Fibroblast of the aortic adventitia (primary cell): Measurements from ENCODE around the gene RAP1GAP. TPM values are rescaled to one million over a fixed set of nuclear protein-coding genes. Genes with fewer than 3 reads are reported as not detected.

ENCODE experiments used
- DNase-seq: peaks from one replicate; pipeline ENCODE4 v3.0.0-alpha.2; 2010; ENCODE audit warnings: low read depth
- H3K4me3 ChIP-seq: 2 replicates; pipeline ENCODE4 v1.5.1; 2011; ENCODE audit warnings: low read depth, mild to moderate bottlenecking, control low read depth, low read length, moderate library complexity
- total RNA-seq: library from RNA; depleted of rRNA; stranded (reverse); fragments of >200 nt; gene quantifications from 2 replicates; pipeline ENCODE4 v1.2.3, GENCODE V29; 2012; ENCODE audit warnings: low replicate concordance
- TF ChIP-seq, protein P1 (sequence below): IDR thresholded peaks from 2 replicates; pipeline ENCODE4 v1.5.1; 2011; ENCODE audit warnings: mild to moderate bottlenecking, low read length, control low read depth, inconsistent platforms; ENCODE audit not compliant: insufficient read depth

The RAP1GAP gene
- total RNA-seq, 1 donor, result 0.09 TPM

DNA sequence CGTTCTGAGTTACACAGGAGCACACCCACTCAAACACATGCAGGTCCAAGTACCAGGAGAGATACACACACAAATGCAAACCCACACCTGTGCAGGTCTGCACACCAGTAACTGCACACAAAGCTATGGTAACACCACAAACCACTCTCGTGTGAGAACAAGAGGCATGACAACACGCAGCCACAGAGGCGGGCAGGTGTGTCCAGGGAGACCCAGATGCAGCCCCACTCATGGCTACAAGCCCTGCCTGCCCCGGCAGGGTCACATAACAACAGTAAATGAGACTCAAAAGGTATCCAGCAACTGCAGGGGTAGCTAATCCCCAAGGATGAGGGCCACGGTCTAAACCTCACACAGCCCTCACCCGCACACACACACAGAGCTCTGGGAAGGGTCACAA is 48.1 kb downstream of the RAP1GAP start:
- H3K4me3 ChIP-seq, result no peak overlapping the region
- TF ChIP-seq, protein P1, sequence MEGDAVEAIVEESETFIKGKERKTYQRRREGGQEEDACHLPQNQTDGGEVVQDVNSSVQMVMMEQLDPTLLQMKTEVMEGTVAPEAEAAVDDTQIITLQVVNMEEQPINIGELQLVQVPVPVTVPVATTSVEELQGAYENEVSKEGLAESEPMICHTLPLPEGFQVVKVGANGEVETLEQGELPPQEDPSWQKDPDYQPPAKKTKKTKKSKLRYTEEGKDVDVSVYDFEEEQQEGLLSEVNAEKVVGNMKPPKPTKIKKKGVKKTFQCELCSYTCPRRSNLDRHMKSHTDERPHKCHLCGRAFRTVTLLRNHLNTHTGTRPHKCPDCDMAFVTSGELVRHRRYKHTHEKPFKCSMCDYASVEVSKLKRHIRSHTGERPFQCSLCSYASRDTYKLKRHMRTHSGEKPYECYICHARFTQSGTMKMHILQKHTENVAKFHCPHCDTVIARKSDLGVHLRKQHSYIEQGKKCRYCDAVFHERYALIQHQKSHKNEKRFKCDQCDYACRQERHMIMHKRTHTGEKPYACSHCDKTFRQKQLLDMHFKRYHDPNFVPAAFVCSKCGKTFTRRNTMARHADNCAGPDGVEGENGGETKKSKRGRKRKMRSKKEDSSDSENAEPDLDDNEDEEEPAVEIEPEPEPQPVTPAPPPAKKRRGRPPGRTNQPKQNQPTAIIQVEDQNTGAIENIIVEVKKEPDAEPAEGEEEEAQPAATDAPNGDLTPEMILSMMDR, result no peak
- DNase-seq, result no peak

DNA sequence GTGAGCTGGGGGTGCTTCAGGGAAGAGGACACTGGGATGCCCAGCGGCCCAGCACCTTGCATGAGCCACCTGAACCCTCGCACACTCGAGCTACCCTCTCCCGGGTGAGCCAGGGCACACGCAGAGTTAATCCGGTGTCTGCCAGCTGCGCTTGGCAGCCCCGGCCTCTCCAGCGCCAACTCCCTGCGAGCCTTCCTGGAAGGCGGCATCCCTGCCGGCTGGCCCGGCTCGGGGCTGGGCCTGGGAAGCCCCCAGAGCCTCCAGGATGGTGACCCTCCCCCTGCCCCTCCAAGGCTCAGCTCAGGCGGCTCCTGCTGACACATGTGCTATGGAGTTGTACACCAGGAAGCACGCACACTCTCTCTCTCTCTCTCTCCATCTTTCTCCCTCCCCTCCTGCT is 48.7 kb downstream of the RAP1GAP start:
- peak; percentile 17 for DNase-seq
- H3K4me3 ChIP-seq, result no peak overlapping the region
- TF ChIP-seq, protein P1, result no peak

DNA sequence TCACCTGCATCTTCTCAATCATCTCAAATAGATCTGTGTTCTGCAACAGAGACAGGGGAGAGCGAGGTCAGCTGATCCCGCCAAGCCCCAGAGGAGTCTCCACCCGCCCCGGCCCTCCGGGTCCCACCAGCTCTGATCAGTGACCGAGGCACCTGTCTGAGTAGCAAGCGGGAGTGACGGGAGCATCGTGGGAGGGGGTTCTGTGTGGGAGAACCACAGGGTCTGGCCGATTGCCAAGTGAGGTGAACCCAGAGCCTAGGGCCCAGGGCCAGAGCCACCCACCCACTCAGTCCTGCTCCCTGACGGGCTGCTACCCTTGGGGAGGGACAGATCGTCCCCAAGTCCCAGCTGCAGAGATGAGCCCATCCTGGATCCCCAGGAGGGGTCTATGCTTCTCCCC is 49.1 kb downstream of the RAP1GAP start:
- no peak for DNase-seq
- TF ChIP-seq, protein P1, result no peak
- H3K4me3 ChIP-seq, result no peak overlapping the region

DNA sequence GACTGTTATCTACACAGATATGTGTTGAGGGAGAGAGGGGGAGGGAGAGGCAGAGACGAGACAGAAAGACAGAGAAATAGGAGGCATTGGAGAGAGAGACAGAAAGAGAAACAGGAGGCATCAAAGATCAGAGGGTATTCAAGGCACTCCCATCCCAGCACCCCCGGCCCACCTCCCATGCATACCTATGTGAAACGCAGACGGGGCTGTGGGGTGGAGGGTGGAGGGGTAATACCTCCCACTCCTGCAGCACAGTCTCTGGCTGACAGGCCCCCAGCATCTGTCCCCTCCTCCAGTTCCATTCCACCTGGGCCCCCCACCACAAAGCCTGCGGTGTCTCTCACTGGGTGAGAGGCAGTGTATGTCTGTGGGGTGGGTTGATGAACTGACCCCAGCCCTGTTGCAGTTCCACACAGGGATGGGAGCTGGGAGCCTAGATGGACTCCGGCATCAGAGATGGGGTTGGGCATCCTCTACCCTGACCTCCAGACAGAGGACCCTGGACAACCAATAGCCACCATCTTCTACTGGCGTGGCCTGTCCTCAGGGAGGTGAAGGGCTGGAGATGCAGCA is 49.7 kb downstream of the RAP1GAP start:
- H3K4me3 ChIP-seq, result no peak overlapping the region
- no peak for DNase-seq
- TF ChIP-seq, protein P1, result no peak

DNA sequence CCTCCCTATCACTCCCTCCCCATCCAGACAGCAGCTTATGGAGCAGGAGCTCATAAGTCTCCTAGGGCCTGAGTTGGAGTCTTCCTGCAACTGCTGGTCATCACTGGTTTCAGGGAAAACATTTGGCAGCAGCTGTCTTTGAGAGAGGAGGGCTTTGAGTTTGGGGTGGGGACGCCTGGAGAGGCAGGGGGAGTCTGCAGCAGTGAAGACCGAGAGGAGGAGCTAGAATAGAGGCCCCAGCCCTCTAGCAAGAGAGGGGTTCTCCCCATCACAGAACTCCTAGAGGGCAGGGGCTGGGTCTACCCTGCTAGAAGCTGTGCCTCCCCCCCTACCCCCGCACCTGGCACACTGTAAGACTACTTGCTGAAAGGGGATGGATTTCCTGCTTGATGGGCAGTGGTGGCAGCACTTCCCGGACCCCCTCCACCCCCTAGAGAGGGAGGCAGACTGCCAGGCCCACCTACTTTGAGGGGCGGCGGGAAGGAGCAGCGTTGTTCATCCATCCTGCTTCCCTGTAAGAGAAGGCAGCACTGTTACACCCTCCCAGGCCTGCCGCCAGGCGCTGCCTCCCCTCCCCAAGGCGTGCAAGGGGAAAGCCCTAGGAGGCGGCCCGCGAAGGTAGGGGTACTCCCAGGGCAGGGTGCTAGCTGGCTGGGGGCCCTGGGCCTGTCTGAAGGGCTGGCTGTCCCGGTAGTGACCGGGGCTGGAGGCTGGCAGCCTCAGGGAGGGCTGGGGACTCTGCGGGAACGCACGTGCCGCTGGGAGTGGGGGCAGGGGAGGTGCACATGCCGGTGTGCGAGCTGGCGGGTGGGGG is 50.4 kb downstream of the RAP1GAP start:
- no peak overlapping the region for H3K4me3 ChIP-seq
- TF ChIP-seq, protein P1, result peak; percentile 11
- DNase-seq, result no peak

DNA sequence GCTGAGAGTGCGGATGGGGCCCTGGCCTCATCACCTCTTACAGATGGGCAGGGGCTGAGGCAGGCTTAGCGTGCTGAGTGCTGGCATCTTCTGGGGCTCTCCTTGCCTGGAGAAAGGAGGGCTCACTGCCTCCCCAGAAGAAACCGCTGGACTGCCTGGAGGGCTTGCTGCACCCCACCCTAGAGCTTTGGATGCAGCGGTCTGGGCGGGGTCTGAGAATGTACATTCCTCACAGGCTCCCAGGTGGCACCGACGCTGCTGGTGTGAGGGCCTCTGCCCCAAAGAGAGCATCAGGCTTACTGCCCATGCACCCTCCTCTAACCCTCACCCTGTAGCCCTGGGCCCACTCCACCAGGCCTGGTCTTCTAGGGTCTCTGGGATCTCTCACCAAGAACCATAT is 51.1 kb downstream of the RAP1GAP start:
- TF ChIP-seq, protein P1, result no peak
- H3K4me3 ChIP-seq, result no peak overlapping the region
- no peak for DNase-seq
